DMS153 treated with DMSO at 0.1 percent for 48 hours (cell line): Measurements from ENCODE around the gene LORICRIN.
A peak's percentile ranks its signal among the peaks of the same experiment; 100 is the strongest.
"Not testable (repeated sequence)": the region's sequence is repeated elsewhere in the genome, so short reads cannot be mapped to it uniquely, and the experiment has no call there.

Experiments used
- DNase-seq: peaks from one replicate; lab custom pipeline; 2025; ENCODE audit not compliant: unreplicated experiment; lab: John Stamatoyannopoulos, UW

LORICRIN gene

DNA sequence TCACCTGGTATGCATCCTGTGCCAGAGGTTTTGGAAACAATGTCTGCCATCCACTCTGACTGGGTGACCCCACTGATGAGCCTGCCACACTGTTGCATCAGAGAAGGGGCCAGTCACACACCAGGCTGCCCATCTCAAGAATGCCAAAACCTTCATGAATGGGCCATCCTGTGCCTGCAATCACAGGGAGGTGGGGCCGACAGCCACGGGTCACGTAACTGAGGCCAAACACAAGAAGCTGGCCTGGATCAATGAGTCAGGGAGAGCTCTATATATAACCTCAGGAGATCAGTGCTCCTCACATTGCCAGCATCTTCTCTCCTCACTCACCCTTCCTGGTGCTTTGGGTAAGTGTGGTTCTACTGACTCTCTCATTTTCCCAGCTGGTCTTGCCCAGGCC, at the start of gene LORICRIN:
LORICRIN (plus strand) TSS at position 301 of the 400 bp plus-strand sequence. CDS start 1,263 bp downstream, outside the sequence.
- DNase-seq: no peak

DNA sequence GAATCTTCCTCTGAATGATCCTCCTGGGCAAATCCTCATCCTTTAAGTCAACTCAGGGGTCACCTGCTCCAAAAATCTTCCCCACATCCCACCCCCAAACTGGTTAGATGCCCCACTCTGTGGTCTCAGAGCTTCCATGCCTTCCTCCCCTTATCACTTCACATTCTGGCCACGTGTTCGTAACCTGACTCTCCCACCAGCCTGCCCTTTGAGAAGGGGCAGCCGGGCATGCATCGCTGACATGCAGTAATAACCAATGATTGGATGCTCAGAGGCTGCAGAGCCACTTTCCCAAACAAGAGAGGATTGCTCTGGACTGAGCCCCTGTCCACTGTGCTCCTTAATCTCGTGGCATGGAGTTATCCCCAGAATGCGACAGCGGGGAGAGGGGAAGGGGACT, 49.3 kb upstream of the LORICRIN start:
- no peak for DNase-seq

DNA sequence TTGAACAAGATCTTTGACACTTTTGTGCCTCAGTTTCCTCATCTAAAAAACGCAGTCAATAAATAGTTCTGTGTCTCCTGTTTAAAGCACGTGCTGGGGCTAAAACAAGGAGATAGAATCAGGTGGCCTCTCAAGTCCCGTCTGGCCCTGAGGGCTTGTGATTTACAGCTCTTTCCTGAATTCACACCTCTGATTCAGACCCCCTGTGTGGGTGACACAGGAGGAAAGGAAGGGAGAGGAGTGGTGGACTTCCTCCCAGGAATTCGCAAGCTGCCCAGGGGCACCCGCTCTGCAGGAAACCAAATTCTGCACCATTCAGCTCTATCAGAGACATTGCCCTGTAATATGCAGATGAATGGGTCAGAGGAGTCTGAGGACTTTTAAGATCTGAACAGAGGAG, 47.3 kb upstream of the LORICRIN start:
- DNase-seq: no peak

- DNase-seq: no peak
Measured at GRCh38 chr1:153213519-153213918, 46.0 kb upstream of the LORICRIN start.

GRCh38 chr1:153217212-153217611, 42.3 kb upstream of the LORICRIN start, which contains the start of gene PRR9:
TSS of gene PRR9 (plus strand) at chr1:153217584. CDS start at chr1:153218145, 561 bp downstream.
- DNase-seq: no peak

DNA sequence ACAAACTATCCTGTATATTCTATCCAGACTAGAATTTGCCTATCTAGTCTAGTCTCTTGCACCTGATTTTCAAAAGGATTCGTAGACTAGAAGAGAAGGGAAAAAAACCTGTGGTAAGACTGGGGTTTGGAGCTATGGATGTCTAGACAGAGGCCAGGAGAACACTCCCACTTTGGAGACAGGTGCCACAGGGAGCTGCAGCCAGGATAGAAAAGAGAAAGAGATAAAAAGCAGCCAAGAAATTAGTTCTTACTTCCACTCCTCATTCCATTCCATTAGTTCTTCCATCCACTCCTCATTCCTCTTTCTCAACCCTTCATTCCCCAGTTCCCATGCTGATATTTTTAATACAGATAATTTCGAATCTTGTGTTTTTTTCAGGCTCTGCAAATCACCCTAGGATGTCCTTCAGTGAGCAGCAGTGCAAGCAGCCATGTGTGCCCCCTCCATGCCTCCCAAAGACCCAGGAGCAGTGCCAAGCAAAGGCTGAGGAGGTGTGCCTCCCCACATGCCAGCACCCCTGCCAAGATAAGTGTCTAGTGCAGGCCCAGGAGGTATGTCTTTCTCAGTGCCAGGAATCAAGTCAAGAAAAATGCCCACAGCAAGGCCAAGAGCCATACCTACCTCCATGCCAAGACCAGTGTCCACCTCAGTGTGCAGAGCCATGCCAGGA, 41.6 kb upstream of the LORICRIN start:
- DNase-seq: no peak

DNA sequence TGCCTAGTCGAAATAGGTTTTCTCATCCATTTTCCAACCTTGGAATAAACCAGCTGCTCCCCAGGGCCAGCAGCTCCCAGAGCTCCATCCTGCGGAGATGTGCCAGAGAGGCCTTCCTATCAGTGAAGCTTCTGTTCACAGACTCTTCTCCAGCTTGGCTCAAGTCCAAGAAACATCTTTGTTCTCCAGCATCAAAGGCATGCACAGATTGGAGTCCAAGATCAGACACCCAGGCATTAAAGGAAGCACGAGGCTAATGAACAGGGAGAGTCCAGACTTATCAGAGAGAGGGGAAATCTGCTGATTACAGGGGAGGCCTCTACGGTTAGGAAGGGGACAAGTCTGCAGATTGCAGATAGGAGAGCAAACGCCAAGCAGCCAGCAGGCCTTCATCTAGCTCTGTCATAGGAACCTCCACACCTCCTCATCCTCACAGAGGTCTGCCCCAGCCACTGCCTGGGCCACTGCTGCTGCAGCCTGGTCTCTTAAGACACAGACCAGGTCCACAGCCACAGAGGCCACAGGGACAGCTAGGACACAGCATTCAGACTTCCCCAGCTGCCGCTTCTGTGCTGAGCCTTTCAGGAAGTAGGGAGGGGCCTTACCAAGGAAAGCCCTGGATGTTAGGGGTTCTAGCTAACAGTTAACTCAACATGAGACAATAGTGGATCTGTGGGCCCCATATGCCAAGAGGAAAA, 38.7 kb upstream of the LORICRIN start:
- no peak for DNase-seq

- peak; percentile 44 for DNase-seq
Measured at GRCh38 chr1:153223040-153223891, 36.2 kb upstream of the LORICRIN start.

- DNase-seq: no peak
Measured at GRCh38 chr1:153227810-153228209, 31.7 kb upstream of the LORICRIN start.

- no peak for DNase-seq
Measured at GRCh38 chr1:153228491-153228890, 31.0 kb upstream of the LORICRIN start.

DNA sequence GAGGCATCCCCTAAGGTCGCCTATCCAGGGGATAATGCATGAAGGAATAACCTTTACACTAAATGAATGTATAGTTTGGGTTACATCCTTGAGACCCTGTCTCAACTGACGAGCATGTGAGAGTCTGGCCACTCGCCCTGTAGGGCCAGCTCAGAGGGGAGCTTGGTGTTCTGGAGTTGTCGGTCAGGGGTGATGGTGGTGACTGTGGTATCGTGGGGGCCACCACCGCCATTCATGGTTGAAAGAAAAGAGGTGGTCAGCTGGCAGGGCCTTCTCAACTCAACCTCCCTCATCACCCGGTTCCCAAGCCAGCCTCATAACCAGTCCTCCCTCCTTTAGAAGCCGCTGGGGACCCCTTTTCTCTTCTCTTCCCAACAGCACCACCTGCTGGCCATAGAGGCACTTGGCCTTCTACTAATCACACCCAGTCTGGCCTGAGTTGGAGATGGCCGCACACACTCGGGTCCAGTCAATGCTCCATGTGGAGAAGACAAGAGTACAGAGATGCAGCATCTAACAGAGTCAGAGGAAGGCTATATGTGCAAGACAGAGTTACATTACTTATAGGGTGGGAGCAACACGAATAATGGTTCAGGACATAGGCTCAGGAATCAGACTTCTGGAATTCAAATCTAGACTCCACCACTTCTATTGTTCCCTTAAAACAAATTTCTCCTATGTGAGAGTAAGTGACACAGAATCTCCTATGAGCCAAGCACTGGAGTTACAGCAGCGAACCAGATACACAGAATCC, 30.2 kb upstream of the LORICRIN start:
- not testable (repeated sequence) for DNase-seq

GRCh38 chr1:153231363-153231762, 28.1 kb upstream of the LORICRIN start:
- no peak for DNase-seq

- DNase-seq: no peak
Measured at GRCh38 chr1:153231785-153232184, 27.7 kb upstream of the LORICRIN start.

DNA sequence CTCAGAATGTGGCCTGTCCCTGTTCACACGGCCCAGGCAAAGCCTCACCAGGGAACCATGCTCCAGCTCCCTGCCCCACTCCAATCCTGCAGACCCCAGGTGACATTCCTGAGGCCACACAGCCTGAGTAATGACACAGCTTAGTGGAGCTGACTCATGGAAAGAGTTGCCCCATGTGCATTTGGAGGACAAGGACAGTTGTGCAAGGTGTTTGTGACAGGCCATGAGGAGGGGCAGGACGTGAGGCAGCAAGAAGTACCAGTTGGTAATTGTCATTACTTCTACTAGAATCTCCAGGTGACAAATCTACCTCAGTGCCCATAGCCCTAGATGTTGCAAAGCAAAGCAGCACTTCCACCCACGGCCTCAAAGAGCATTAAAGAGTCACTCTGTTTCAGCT, 26.9 kb upstream of the LORICRIN start:
- DNase-seq: no peak

- no peak for DNase-seq
Measured at GRCh38 chr1:153233448-153233847, 26.0 kb upstream of the LORICRIN start.

DNA sequence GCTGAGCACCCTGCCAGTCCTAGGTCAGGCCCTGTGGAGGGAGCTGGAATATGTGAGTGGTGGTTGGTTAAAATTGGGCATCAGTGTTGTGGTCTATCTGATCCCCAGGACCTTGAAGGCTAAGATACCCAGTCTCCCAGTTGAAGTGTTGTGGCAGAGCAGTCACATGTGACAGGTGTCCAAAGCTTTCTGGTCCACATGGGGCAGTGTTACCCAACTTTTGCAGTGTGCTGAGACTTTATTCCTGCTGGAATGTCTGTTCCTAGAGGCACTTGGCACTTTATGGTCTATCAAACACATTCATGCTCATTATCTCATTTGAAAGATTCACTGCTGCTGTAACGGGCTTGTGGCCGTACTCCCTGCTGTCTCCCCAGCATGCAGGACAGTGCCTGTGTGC, 21.0 kb upstream of the LORICRIN start:
- DNase-seq: no peak

- DNase-seq: no peak
Measured at GRCh38 chr1:153242160-153242559, 17.3 kb upstream of the LORICRIN start.

GRCh38 chr1:153245466-153245865, 14.0 kb upstream of the LORICRIN start:
- DNase-seq: no peak

GRCh38 chr1:153246018-153246417, 13.5 kb upstream of the LORICRIN start:
- no peak for DNase-seq

GRCh38 chr1:153246825-153247224, 12.7 kb upstream of the LORICRIN start:
- DNase-seq: no peak
